ENCODE measurements around the gene DENND10. TPM values are rescaled to one million over a fixed set of nuclear protein-coding genes. Genes with fewer than 3 reads are reported as not detected.

DENND10 gene
- total RNA-seq, 1 experiment from 2014 or later: 60.6 TPM

DNA sequence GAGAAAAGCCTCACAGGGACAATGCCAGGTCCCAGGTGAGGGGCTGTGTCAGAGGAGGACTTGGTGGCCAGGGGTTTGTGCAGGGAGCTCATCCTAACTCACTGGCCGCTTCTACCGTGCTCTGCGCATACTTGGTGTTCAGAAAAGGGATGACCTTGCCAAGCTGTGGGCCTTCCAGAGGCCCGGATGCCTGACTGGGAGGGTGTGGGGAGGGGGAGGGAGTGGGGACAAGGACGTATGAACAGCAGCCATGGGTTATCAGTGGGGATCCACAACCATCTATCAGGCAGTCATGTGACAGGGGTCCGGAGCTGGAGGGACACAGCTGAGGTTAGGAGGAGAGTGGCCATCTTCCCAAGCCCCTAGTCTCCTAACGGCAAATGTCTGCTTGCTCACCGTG lies 55.4 kb downstream of the DENND10 start:
- peaks cover under 1% of the 10 kb centered on the region; the same call in 1 of the 2 replicates for H3K4me1 Mint-ChIP-seq
- ChIA-PET POLR2A (no interaction called here), CTCF (no interaction called here)
- H3K27me3 Mint-ChIP-seq (ENCODE audit: low read depth): no peaks in the 10 kb centered on the region
- ATAC-seq: no peak
- H3K27ac Mint-ChIP-seq: no peak overlapping the region
- no peak for TF ChIP-seq GRHL2 (CRISPR knock-in tag; IDR thresholded peaks at IDR 0.05; ENCODE audit: insufficient replicate concordance, severe bottlenecking)
- H3K9me3 Mint-ChIP-seq: no peaks in the 10 kb centered on the region
- H3K36me3 Mint-ChIP-seq: peaks cover 32% of the 10 kb centered on the region
- no peak for DNase-seq (ENCODE audit: low spot score)
- H3K4me3 Mint-ChIP-seq: no peak overlapping the region

DNA sequence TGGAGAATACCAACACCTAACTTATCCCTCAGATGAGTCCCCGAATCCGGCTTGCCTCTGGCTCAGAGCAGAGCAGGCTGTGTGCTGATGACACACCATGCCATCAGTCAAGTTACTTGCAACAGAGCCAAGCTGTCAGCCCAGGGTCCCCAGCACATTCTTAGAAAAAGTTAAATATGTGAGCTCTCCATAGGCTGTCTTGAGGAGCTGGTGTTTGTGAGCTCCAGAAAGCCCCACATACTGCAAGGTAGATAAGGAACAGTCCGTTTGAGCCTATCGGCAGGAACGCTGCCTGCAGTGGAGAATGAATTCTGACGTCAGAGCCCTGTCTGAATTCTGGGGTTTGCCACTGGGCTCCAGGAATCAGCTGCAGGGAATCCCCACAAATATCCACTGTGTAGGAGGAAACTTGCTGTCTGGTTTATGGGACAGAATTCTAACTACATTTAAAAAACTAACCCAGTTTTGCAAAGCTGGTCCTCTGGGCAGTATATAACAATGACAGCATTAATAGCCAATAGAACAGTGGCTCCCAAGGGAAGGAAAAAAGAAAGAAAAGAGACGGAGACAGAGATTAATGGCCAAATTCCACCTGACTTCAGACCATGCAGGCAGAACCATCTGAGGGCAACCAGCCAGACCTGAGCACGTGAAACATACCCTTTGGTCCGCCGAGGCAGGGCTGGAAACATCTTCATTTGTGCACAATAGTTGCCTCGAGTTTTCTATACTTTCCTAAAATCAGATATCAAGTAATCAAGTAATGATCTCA lies 58.0 kb downstream of the DENND10 start:
- CTCF ChIA-PET: interaction anchor here (1.1 kb wide), 1 partner anchor 48 kb away, joined by 4 read pairs; no protein-coding TSS in a partner anchor
- peaks cover 16% of the 10 kb centered on the region for H3K4me1 Mint-ChIP-seq
- POLR2A ChIA-PET: interaction anchor here (0.6 kb wide), 2 partner anchors 9 to 45 kb away, joined by 4 read pairs; no protein-coding TSS in a partner anchor
- H3K4me3 Mint-ChIP-seq: no peak overlapping the region
- no peaks in the 10 kb centered on the region for H3K9me3 Mint-ChIP-seq
- no peak overlapping the region for H3K27ac Mint-ChIP-seq
- ATAC-seq (no peak), DNase-seq (ENCODE audit: low spot score) (no peak)
- no peaks in the 10 kb centered on the region for H3K27me3 Mint-ChIP-seq (ENCODE audit: low read depth)
- H3K36me3 Mint-ChIP-seq: peaks cover 13% of the 10 kb centered on the region
- TF ChIP-seq FOXJ3 (CRISPR knock-in tag; IDR thresholded peaks at IDR 0.05; ENCODE audit: borderline replicate concordance): no peak
- TF ChIP-seq SMAD4 (CRISPR knock-in tag; IDR thresholded peaks at IDR 0.05): no peak
- TF ChIP-seq, protein P1, sequence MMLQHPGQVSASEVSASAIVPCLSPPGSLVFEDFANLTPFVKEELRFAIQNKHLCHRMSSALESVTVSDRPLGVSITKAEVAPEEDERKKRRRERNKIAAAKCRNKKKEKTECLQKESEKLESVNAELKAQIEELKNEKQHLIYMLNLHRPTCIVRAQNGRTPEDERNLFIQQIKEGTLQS (CRISPR knock-in tag; conservative IDR thresholded peaks at IDR 0.05): no peak
- TF ChIP-seq TP53 (CRISPR knock-in tag; IDR thresholded peaks at IDR 0.05): no peak
- no peak for TF ChIP-seq CREB1 (CRISPR knock-in tag; IDR thresholded peaks at IDR 0.05)
- TF ChIP-seq ZNF317 (CRISPR knock-in tag; IDR thresholded peaks at IDR 0.05; ENCODE audit: borderline replicate concordance, low read depth): no peak
- no peak for TF ChIP-seq GRHL2 (CRISPR knock-in tag; IDR thresholded peaks at IDR 0.05; ENCODE audit: insufficient replicate concordance, severe bottlenecking)
- TF ChIP-seq, protein P2, sequence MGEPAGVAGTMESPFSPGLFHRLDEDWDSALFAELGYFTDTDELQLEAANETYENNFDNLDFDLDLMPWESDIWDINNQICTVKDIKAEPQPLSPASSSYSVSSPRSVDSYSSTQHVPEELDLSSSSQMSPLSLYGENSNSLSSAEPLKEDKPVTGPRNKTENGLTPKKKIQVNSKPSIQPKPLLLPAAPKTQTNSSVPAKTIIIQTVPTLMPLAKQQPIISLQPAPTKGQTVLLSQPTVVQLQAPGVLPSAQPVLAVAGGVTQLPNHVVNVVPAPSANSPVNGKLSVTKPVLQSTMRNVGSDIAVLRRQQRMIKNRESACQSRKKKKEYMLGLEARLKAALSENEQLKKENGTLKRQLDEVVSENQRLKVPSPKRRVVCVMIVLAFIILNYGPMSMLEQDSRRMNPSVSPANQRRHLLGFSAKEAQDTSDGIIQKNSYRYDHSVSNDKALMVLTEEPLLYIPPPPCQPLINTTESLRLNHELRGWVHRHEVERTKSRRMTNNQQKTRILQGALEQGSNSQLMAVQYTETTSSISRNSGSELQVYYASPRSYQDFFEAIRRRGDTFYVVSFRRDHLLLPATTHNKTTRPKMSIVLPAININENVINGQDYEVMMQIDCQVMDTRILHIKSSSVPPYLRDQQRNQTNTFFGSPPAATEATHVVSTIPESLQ (CRISPR knock-in tag; IDR thresholded peaks at IDR 0.05): no peak
- no peak for TF ChIP-seq HMGXB4 (CRISPR knock-in tag; IDR thresholded peaks at IDR 0.05)
- TF ChIP-seq, protein P3, sequence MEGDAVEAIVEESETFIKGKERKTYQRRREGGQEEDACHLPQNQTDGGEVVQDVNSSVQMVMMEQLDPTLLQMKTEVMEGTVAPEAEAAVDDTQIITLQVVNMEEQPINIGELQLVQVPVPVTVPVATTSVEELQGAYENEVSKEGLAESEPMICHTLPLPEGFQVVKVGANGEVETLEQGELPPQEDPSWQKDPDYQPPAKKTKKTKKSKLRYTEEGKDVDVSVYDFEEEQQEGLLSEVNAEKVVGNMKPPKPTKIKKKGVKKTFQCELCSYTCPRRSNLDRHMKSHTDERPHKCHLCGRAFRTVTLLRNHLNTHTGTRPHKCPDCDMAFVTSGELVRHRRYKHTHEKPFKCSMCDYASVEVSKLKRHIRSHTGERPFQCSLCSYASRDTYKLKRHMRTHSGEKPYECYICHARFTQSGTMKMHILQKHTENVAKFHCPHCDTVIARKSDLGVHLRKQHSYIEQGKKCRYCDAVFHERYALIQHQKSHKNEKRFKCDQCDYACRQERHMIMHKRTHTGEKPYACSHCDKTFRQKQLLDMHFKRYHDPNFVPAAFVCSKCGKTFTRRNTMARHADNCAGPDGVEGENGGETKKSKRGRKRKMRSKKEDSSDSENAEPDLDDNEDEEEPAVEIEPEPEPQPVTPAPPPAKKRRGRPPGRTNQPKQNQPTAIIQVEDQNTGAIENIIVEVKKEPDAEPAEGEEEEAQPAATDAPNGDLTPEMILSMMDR (IDR thresholded peaks at IDR 0.05): no peak
- TF ChIP-seq NFATC4 (CRISPR knock-in tag; IDR thresholded peaks at IDR 0.05): no peak
- TF ChIP-seq RORB (CRISPR knock-in tag; IDR thresholded peaks at IDR 0.05): no peak
- no peak for TF ChIP-seq SOX15 (CRISPR knock-in tag; IDR thresholded peaks at IDR 0.05)
- no peak for TF ChIP-seq HMGA2 (CRISPR knock-in tag; IDR thresholded peaks at IDR 0.05)
- no peak for TF ChIP-seq ZNF232 (CRISPR knock-in tag; IDR thresholded peaks at IDR 0.05)
- TF ChIP-seq TEAD4 (CRISPR knock-in tag; IDR thresholded peaks at IDR 0.05): no peak
- TF ChIP-seq PRDM15 (CRISPR knock-in tag; IDR thresholded peaks at IDR 0.05): no peak
